Naive B cell (primary cell): ENCODE results near the gene TAS2R50. TPM values are rescaled to one million over a fixed set of nuclear protein-coding genes. Genes with fewer than 3 reads are reported as not detected.
"Not testable (repeated sequence)": the region's sequence is repeated elsewhere in the genome, so short reads cannot be mapped to it uniquely, and the experiment has no call there.

Source experiments
- ATAC-seq, 2 donors: fragments of 150-1000 bp; cut with Tn5 transposase; 2 replicates each; pipeline ENCODE4 v1.10.0; 2021; ENCODE audit warnings: low read depth in 2 of 2, mild to moderate bottlenecking in 2 of 2, moderate library complexity in 2 of 2
- DNase-seq: peaks from one replicate; pipeline ENCODE4 v3.0.0; 2022
- H3K27ac Mint-ChIP-seq, 6 donors: one replicate each; pipeline ENCODE4 v1.8.0; 2020 to 2022; ENCODE audit warnings: mild to moderate bottlenecking in 6 of 6, mixed read lengths in 6 of 6, moderate library complexity in 5 of 6, inconsistent platforms in 2 of 6
- H3K27me3 Mint-ChIP-seq, 3 donors: one replicate each; pipeline ENCODE4 v1.8.0; 2021 to 2022; ENCODE audit warnings: mixed read lengths in 3 of 3, mild to moderate bottlenecking in 1 of 3
- H3K36me3 Mint-ChIP-seq, 2 donors: one replicate each; pipeline ENCODE4 v1.8.0; 2020 to 2022; ENCODE audit warnings: mixed read lengths in 2 of 2, inconsistent platforms in 1 of 2, mild to moderate bottlenecking in 1 of 2
- H3K4me1 Mint-ChIP-seq, 3 donors: one replicate each; pipeline ENCODE4 v1.8.0; 2020 to 2022; ENCODE audit warnings: mixed read lengths in 3 of 3, inconsistent platforms in 1 of 3, mild to moderate bottlenecking in 1 of 3, moderate library complexity in 1 of 3
- H3K4me3 Mint-ChIP-seq, 8 donors: one replicate each; pipeline ENCODE4 v1.8.0; 2020 to 2022; ENCODE audit warnings: mild to moderate bottlenecking in 8 of 8, mixed read lengths in 8 of 8, moderate library complexity in 8 of 8, inconsistent platforms in 2 of 8
- H3K9me3 Mint-ChIP-seq, 7 donors: one replicate each; pipeline ENCODE4 v1.8.0; 2020 to 2022; ENCODE audit warnings: mixed read lengths in 7 of 7, mild to moderate bottlenecking in 5 of 7, inconsistent platforms in 2 of 7, moderate library complexity in 1 of 7
- polyA plus RNA-seq, 6 donors: library from polyadenylated mRNA; unstranded; fragments of 300-500 nt; fragmentation: Illumina TruSeq; gene quantifications; one replicate each; pipeline ENCODE4 v1.2.3, GENCODE V29; 2021; ENCODE audit warnings: low read depth in 6 of 6

Gene TAS2R50
- not detected for polyA plus RNA-seq

DNA sequence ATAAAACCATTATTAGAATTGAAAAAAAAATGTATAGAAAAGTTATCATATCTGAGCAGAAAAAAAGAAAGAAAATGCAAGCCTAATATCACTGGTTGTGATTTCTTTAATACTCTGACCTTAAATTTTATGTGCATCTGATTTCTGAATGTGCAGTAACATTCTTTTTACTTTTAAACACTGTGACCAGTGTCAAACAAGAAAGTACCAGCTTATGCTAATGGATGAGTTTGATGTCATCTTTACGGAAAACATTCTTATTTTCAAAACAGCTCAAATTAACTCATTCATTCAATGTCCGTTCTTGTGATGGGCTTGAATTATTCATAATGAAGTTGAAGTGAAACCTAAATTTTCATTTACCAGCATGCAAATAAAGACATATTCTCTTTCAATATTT lies at the start of gene TAS2R50:
Gene TAS2R50 (minus strand): TSS at position 101 of the 400 bp plus-strand sequence. CDS start 52 bp downstream, at position 49.
- Mint-ChIP-seq H3K4me3 (no peak within 1 kb of the TSS), H3K4me1 (peaks cover 0 to 10% (median 0%) of the 10 kb centered on the region in 3 donors), H3K9me3 (peaks cover 0 to 7% (median 4%) of the 10 kb centered on the region in 7 donors), H3K27ac (peak within 1 kb of the TSS in 1 of 6 donors; percentile 45), H3K36me3 (peaks cover 0 to 13% of the 10 kb centered on the region in 2 donors), H3K27me3 (no peaks in the 10 kb centered on the region)
- no peak for ATAC-seq
- no peak for DNase-seq

- DNase-seq, H3K4me3 Mint-ChIP-seq: not testable (repeated sequence)
These were observed 47.2 kb upstream of the TAS2R50 start for GRCh38 chr12:11033959-11034358.

DNA sequence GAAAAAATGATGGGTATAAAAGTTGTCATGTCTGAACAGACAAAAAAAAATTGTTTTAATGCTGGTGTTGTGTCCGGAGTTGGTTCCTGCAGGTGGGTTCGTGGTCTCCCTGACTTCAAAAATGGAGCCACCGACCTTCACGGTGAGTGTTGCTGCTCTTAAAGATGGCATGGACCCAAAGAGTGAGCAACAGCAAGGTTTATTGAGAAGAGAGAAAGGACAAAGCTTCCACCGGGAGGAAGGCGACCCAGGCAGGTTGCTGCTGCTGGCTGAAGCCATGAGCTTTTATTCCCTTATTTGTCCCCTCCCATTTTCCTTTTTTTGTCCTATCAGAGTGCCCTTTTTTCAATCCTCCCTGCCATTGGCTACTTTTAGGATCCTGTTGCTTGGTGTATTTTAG lies 44.6 kb upstream of the TAS2R50 start, which contains the start of gene TAS2R31:
Gene TAS2R31 (minus strand): TSS at position 101 of the 400 bp plus-strand sequence. CDS start 72 bp downstream, at position 29.
- Mint-ChIP-seq H3K27ac (no peak within 1 kb of the TSS), H3K36me3 (peaks cover 0 to 33% of the 10 kb centered on the region in 2 donors)

More at GRCh38 chr12:11033959-11034358, 47.2 kb upstream of the TAS2R50 start:
- not testable (repeated sequence) for H3K27ac Mint-ChIP-seq, H3K27me3 Mint-ChIP-seq, H3K4me1 Mint-ChIP-seq, ATAC-seq, H3K9me3 Mint-ChIP-seq
- peaks cover 0 to 36% of the 10 kb centered on the region in 2 donors for H3K36me3 Mint-ChIP-seq

GRCh38 chr12:11026118-11026517 lies 39.4 kb upstream of the TAS2R50 start:
- H3K9me3 Mint-ChIP-seq = peaks cover 5 to 9% (median 7%) of the 10 kb centered on the region in 7 donors
- no peaks in the 10 kb centered on the region for H3K27me3 Mint-ChIP-seq
- H3K27ac Mint-ChIP-seq = no peak overlapping the region
- H3K4me3 Mint-ChIP-seq = no peak overlapping the region
- H3K4me1 Mint-ChIP-seq = no peaks in the 10 kb centered on the region
- DNase-seq (no peak), ATAC-seq (no peak)
- peaks cover 11 to 23% of the 10 kb centered on the region in 2 donors for H3K36me3 Mint-ChIP-seq

More for the DNA sequence above, 44.6 kb upstream of the TAS2R50 start, which contains the start of gene TAS2R31:
- no peaks in the 10 kb centered on the region for H3K9me3 Mint-ChIP-seq
- DNase-seq (no peak), ATAC-seq (no peak)
- no peaks in the 10 kb centered on the region for H3K27me3 Mint-ChIP-seq
- H3K4me1 Mint-ChIP-seq = no peaks in the 10 kb centered on the region
- H3K4me3 Mint-ChIP-seq = no peak within 1 kb of the TSS

GRCh38 chr12:11023387-11023786 lies 36.7 kb upstream of the TAS2R50 start:
- DNase-seq (no peak), ATAC-seq (no peak)
- H3K27ac Mint-ChIP-seq = no peak overlapping the region
- H3K27me3 Mint-ChIP-seq = no peaks in the 10 kb centered on the region
- H3K4me1 Mint-ChIP-seq = peaks cover 0 to 4% (median 1%) of the 10 kb centered on the region in 3 donors
- peaks cover 11 to 15% of the 10 kb centered on the region in 2 donors for H3K36me3 Mint-ChIP-seq
- peaks cover 5 to 9% (median 7%) of the 10 kb centered on the region in 7 donors for H3K9me3 Mint-ChIP-seq
- H3K4me3 Mint-ChIP-seq = no peak overlapping the region

DNA sequence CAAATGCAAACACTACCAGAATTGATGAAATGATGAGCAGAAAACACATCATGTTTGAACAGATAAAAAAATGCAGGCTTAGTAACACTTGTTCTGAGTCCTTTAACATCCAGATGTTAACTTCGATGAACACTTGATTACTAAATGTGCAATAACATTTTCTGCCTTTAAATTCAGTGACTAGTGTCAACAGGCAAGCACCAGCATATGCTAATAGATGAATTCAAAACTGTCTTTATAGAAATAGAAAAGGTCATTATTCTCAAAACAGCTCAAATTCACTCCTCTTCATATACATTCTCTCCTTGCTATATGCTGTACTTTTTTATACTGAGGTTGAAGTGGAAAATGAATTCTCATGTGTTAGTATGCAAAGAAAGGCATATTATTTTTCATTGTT lies 35.8 kb upstream of the TAS2R50 start, which contains the start of gene TAS2R19:
Gene TAS2R19 (minus strand): TSS at position 101 of the 400 bp plus-strand sequence. CDS start 49 bp downstream, at position 52.
- Mint-ChIP-seq H3K27me3 (no peaks in the 10 kb centered on the region), H3K36me3 (peaks cover 11 to 15% of the 10 kb centered on the region in 2 donors), H3K27ac (no peak within 1 kb of the TSS), H3K9me3 (peaks cover 5 to 9% (median 7%) of the 10 kb centered on the region in 7 donors), H3K4me1 (peaks cover 0 to 7% (median 4%) of the 10 kb centered on the region in 3 donors), H3K4me3 (no peak within 1 kb of the TSS)
- DNase-seq (no peak), ATAC-seq (no peak)

GRCh38 chr12:11016937-11017336 lies 30.2 kb upstream of the TAS2R50 start:
- H3K4me3 Mint-ChIP-seq = no peak overlapping the region
- H3K27me3 Mint-ChIP-seq = no peaks in the 10 kb centered on the region
- DNase-seq = no peak
- H3K27ac Mint-ChIP-seq = no peak overlapping the region
- H3K4me1 Mint-ChIP-seq = peaks cover 4 to 7% (median 4%) of the 10 kb centered on the region in 3 donors
- peaks cover 0 to 10% of the 10 kb centered on the region in 2 donors for H3K36me3 Mint-ChIP-seq
- ATAC-seq = no peak
- no peaks in the 10 kb centered on the region for H3K9me3 Mint-ChIP-seq

DNA sequence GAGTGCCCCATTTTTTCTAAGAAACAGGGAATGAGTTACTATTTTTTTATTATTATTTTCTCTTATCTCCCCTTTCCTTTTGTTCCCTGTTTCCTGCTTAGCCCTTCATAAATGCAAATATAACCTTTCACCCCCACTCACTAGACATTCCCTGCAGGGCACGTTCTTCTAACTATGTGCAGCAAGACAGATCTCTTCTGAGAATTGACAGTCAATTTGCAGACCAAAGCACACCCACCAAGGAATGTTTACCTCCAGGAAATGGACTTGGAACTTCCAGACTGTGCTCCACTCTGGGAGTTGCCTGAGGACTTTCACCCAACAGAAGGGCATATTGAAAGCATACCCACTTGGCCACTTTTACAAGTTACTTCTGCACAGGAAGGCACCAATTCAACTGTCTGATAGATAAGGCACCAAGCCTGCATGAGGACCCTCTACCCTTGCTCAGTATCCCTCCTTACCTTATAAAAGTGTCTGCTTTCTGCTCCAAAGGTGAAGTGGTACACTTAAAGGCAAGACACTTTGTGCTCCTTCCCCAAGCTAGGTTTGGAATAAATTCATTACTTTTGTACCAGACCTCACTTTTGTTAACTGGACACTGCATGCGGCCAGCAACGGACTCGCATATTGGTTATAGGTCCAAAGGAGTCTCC lies 29.2 kb upstream of the TAS2R50 start:
- Mint-ChIP-seq H3K27ac (no peak overlapping the region), H3K4me1 (peaks cover 4 to 7% (median 4%) of the 10 kb centered on the region in 3 donors), H3K36me3 (peaks cover 0 to 10% of the 10 kb centered on the region in 2 donors), H3K4me3 (no peak overlapping the region), H3K27me3 (no peaks in the 10 kb centered on the region), H3K9me3 (no peaks in the 10 kb centered on the region)
- DNase-seq (no peak), ATAC-seq (no peak)

GRCh38 chr12:11014234-11014633 lies 27.5 kb upstream of the TAS2R50 start:
- no peak overlapping the region for H3K4me3 Mint-ChIP-seq
- H3K27ac Mint-ChIP-seq = no peak overlapping the region
- H3K27me3 Mint-ChIP-seq = no peaks in the 10 kb centered on the region
- H3K9me3 Mint-ChIP-seq = no peaks in the 10 kb centered on the region
- DNase-seq = no peak
- H3K4me1 Mint-ChIP-seq = peaks cover 0 to 7% (median 4%) of the 10 kb centered on the region in 3 donors
- no peak for ATAC-seq
- H3K36me3 Mint-ChIP-seq = peaks cover 0 to 10% of the 10 kb centered on the region in 2 donors

DNA sequence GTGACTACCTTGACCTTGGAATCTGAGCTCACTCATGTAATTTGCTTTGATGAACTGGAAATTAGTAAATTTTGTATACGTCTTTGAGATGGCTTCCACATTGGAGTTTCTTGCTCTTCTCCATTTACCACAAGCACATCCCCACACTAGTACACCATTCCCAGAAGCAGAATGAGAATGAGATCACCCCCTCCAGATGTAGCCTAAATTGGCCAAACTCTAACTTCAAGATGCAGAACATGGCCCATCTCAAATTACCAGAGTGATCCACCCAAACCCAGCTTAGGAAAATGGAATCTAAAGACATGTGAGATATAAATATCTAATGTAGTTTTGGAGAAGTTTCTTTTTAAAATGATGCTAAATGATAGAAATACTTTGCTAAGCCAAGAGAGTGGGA lies 20.9 kb upstream of the TAS2R50 start:
- ATAC-seq (no peak), DNase-seq (no peak)
- no peaks in the 10 kb centered on the region for H3K27me3 Mint-ChIP-seq
- no peak overlapping the region for H3K4me3 Mint-ChIP-seq
- H3K27ac Mint-ChIP-seq = no peak overlapping the region
- no peaks in the 10 kb centered on the region for H3K4me1 Mint-ChIP-seq
- no peaks in the 10 kb centered on the region for H3K9me3 Mint-ChIP-seq
- peaks cover 0 to 2% of the 10 kb centered on the region in 2 donors for H3K36me3 Mint-ChIP-seq

- no peak within 1 kb of the TSS for H3K4me3 Mint-ChIP-seq
- no peak within 1 kb of the TSS for H3K27ac Mint-ChIP-seq
- no peak for ATAC-seq
- no peaks in the 10 kb centered on the region for H3K4me1 Mint-ChIP-seq
- DNase-seq = no peak
- H3K27me3 Mint-ChIP-seq = no peaks in the 10 kb centered on the region
- H3K36me3 Mint-ChIP-seq = peaks cover 8 to 17% of the 10 kb centered on the region in 2 donors
- peaks cover 0 to 6% (median 3%) of the 10 kb centered on the region in 7 donors for H3K9me3 Mint-ChIP-seq
These were observed 11.5 kb upstream of the TAS2R50 start, which contains the start of gene TAS2R20 for GRCh38 chr12:10998204-10998603. TAS2R20 (minus strand) TSS chr12:10998304; CDS start chr12:10997875, 429 bp downstream.

DNA sequence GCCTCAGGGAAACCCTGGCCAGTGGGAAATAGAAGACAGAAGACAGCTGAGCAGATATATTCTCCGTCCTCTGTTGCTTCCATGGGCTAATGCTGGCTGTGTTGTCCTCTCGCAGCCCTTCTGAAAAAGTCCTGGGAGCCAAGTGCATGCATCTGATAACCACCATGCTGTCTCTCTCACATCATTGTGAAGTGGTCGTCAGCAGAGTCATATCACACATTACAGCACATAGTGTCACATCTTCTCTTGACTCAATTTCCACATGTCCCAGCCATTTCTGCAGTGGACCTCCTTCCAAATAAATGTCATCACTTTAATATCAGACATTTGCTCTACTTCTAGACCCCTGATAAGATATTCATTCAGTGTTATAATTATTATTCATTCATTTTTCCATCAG lies 7.6 kb upstream of the TAS2R50 start:
- ATAC-seq (no peak), DNase-seq (no peak)
- H3K27me3 Mint-ChIP-seq = no peaks in the 10 kb centered on the region
- H3K36me3 Mint-ChIP-seq = peaks cover 0 to 20% of the 10 kb centered on the region in 2 donors
- H3K4me1 Mint-ChIP-seq = no peaks in the 10 kb centered on the region
- no peak overlapping the region for H3K4me3 Mint-ChIP-seq
- H3K9me3 Mint-ChIP-seq = peaks cover 0 to 7% (median 4%) of the 10 kb centered on the region in 7 donors
- peak overlapping the region in 2 of 6 donors; percentile 34 to 75 for H3K27ac Mint-ChIP-seq

GRCh38 chr12:10989107-10989506 lies 2.4 kb upstream of the TAS2R50 start:
- DNase-seq = no peak
- H3K4me1 Mint-ChIP-seq = no peaks in the 10 kb centered on the region
- no peaks in the 10 kb centered on the region for H3K27me3 Mint-ChIP-seq
- peaks cover 0 to 7% (median 4%) of the 10 kb centered on the region in 7 donors for H3K9me3 Mint-ChIP-seq
- peaks cover 0 to 9% of the 10 kb centered on the region in 2 donors for H3K36me3 Mint-ChIP-seq
- ATAC-seq = no peak
- no peak overlapping the region for H3K27ac Mint-ChIP-seq
- H3K4me3 Mint-ChIP-seq = no peak overlapping the region

DNA sequence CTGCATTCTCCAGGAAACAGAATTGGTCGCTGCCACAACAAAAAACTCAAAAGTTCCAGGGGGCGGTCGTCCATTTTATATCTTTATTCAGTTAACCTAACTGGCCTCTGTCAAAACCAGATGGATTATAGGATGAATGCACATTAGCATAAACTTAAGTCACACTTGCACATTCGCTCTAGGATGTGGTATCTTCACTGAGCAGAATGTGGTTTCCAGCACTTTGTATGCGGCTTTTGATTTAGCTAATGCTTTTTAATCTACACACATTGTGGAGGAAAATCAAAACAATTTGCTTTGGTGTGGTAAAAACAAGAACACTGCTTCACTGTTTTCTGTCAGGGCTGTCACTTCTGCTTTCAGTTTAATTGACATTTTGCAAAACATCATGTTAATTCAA lies 4.5 kb downstream of the TAS2R50 start:
- Mint-ChIP-seq H3K9me3 (peaks cover 0 to 2% (median 0%) of the 10 kb centered on the region in 7 donors), H3K4me1 (peaks cover 0 to 15% (median 15%) of the 10 kb centered on the region in 3 donors), H3K4me3 (no peak overlapping the region), H3K27me3 (no peaks in the 10 kb centered on the region), H3K27ac (no peak overlapping the region), H3K36me3 (peaks cover 5 to 9% of the 10 kb centered on the region in 2 donors)
- DNase-seq (no peak), ATAC-seq (no peak)
